ENCODE results near the gene WDR1.

The WDR1 gene

DNA sequence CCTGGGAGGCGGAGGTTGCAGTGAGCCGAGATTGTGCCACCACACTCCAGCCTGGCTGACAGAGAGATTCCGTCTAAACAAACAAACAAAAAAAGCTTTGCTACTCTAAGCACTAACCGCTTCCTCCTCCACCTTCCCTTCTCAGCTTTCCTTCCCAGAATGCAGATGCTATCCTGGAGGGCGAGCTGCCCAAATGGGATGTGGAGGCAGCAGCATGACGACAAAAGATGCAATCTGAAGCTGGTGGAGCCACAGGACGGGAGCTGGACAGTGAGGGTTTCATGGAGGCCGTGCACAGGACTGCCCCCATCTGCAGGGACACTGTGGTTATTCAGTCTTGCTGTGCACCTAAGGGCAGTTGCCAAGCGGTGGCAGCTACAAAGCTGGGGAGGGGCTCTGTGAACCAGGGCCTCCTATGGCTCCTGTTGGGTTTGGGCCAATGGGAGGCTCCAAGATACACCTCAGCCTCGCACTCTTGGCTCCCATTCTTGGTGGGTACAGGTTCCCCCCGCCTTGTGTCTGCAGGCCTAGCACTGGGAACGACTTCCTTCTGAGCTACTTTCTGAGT is 47.4 kb downstream of the WDR1 start:
- no peak for DNase-seq (ENCODE audit: low spot score)

DNA sequence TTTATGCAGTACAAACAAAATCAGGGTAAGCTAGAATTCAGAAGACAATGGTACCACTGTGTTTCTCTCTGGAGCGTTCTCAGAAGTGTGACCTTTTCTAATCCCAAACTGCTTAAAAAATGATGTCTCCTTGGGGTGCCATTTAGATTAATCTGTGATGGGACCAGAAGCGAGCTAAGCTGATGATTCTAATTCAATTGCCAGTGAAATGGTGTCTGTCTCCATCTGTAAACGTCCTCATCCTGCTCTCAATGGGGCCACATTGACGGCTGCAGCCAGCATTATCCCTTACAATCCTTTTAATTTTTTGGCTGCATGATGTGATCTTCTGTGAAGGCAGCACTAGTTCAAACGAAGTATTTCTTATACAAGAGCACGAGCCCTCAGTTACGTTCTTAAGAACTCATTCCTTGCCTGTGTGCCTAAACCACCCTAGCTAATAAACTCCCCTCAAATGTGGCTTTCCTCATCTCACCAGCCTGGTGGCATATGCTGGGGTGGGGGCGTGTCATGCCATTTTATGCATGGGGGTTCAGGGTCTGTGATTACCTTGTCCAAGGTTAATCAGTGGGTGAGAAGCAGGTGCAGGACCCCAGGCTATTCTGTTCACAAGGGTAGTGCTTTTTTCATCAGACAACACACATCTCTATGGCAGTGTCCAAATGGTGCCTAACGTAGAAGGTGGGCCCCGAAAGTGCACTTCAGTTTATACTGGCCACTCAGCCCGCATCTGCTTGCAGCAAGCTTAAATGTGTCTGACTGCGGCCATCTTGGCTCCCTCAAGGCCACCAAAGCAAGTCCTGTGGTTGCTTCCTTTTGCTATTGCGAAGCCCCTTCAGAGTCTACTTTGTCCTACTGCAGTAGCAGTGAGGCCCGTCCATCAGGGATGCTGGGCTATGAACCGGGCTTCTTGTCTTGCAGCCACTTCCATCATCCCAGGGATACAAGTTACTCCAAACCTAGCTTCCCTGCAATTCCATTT is 49.6 kb downstream of the WDR1 start:
- no peak for DNase-seq (ENCODE audit: low spot score)

DNA sequence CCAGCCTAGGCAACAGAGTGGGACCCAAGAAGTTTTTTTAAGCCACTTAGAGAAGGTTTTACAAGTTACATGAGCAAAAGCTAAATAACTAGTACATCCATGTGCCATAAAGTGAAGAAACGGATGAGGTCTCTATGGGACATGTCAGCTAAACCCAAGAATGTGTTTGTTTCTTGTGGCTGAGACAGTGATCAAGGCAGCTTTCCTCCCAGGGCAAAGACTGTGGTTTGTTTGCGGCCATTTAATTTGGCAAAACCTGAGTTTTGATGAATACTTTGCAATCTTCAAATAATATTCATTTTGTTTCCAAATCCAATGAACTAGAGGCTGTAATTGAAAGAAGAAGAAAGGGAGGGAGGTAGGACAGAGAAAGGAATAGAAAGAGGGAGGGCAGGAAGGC is 50.4 kb downstream of the WDR1 start:
- DNase-seq (ENCODE audit: low spot score) = no peak

DNA sequence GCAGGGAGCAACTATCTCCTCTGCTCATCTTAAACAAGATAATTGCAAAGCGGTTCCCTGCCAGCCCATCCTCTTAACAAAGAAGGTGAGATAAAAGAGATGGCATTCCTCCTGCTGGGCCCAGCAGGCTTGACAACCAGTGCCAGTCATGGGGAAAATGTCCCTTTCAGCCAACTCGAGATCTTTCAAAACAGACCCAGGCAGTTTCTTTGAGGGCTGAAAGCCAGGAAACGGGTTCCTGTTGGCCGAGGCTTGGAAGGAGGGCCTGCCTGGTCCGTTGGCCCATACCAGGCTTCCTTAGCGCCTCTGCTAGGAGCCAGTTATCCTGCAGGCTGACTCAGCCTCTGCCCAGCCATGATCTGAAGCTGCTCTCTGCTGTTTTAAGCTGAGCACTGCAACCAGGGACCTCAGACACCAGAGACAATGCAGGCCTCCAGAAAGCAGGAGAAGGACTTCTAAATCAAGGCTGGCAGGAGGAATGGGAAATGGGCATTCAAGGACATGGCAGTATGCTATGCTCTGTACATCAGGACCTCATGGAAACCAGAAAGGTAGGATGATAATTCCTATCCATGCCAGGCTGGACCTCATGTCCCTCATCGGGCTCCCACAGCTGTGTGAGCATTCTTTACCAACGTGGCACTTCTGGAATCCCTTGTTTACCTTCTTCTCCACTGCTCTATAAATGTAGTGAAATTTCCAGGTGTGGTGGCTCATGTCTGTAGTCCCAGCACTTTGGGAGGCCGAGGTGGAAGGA is 52.9 kb downstream of the WDR1 start:
- no peak for DNase-seq (ENCODE audit: low spot score)

DNA sequence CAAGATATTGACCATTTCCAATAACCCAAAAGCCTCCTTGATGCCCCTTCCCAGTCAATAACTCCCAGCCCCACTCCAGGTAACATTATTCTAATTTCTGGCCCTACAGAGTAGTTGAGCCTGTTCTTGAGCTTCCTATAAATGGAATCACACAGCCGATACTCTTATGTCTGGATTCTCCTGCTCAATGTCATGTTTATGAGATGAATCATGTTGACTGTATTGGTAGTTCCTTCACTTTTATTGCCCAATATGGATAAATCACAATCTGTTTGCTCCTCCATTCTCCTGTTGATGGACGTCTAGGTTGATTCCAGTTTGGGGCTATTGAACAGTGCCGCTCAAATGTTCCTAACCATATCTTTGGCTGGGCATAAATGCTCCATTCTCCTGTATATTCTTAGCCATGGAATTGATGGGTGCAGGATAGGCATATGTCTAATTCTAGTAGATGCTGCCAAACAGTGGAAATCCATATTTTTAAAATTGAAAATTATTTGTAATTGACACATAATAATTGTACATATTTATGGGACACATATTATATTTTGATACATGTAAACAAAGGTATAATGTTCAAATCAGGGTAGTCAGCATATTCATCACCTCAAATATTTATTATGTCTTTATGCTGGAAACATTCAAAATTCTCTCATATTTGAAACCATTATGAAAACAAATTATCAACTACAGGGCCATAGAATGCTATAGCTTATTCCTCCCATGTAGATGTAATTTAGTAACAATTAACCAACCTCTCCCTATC is 54.8 kb downstream of the WDR1 start:
- no peak for DNase-seq (ENCODE audit: low spot score)

DNA sequence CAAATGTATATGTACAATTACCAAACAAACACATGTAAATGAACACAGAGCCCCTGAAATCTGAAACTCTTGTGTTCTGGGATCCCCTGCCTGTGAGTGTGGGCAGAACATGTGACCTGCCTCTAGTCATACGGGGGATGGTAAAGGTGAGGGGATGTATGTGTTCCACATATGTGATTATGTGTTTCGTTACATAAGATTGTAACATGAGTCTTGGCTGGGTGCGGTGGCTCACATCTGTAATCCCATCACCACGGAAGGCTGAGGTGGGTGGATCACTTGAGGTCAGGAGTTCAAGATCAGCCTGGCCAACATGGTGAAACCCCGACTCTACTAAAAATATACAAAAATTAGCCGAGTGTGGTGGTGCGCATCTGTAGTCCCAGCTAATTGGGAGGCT is 58.2 kb downstream of the WDR1 start:
- DNase-seq (ENCODE audit: low spot score) = no peak

DNA sequence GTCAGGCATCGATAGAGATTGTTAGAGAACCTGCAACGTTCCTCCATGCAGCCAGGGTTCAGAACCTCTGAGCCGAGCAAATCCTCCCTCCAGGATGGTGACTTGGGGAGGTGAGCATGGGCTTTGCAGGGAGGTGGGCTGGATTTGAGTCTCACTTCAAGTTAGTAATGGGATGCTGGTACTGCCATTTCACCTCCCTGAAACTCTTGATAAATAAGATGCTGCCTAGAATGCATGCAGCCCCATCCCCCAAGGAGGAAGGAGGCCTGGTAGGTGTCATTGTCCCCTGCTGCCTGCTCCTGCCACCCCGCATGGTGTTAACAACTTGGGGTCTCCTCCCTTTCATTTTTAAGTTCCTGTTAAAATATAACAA is 59.6 kb downstream of the WDR1 start:
- no peak for DNase-seq (ENCODE audit: low spot score)

DNA sequence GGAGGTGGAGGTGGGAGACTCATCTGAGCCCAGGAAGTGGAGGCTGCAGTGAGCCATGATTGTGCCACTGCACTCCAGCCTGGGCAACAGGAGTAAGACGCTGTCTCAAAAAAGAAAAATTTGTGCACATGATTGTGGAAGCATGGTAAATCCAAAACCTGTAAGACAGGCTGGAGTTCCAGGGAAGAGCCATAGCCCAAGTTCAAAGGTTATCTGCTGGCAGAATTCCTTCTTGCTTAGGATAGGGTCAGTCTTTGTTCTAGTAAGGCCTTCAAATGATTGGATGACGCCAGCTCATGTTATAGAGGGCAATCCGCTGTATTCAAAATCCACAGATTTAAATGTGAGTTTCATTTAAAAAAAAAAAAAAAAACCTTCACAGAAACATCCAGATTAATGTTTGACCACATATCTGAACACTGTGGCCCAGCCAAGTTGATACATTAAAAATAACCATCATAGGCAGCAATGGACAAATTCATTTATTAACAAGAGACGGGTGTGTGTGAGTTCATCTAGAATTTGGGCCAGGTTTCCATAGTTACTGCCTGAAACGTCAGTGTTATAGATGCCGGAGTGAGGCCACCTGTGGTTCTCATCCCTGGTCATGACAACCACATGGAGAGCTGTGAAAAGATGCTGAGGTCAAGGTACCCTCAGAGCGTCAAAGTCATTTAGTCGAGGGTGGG is 60.1 kb downstream of the WDR1 start:
- DNase-seq (ENCODE audit: low spot score) = no peak

DNA sequence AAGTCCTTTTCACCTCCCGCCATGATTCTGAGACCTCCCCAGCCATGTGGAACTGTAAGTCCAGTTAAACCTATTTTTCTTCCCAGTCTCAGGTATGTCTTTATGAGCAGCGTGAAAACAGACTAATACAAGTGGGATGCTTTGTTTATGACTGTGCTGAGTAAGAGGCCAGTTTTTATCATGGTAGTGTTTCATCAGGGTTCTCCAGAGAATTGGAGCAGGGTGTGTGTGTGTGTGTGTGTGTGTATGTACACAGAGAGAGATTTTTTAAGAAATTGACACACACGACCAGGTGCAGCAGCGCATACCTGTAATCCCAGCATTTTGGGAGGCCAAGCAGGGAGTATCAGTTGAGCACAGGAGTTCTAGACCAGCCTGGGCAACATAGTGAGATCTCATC is 60.7 kb downstream of the WDR1 start:
- no peak for DNase-seq (ENCODE audit: low spot score)

DNA sequence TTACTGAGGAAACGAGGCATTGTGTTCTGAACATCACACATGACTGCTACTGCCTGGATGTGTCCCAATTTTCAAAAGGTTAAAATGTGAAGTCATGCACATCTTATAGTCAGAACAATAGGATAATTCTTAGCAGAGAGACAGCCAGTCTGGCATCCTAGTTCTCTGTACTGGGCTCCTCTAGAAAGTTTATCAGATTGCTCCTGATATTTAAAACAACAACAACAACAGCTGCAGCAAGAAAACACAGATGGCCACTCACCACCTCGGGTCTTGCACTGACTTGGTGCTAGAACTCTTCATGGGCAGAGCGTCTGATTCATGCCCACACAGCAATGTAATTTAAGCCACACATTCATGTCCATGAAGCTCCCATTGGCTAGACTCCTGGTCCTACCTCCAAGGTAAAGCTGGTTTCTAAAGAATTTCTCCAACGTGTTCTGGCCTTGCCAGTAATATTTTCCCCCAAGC is 62.0 kb downstream of the WDR1 start:
- no peak for DNase-seq (ENCODE audit: low spot score)

DNA sequence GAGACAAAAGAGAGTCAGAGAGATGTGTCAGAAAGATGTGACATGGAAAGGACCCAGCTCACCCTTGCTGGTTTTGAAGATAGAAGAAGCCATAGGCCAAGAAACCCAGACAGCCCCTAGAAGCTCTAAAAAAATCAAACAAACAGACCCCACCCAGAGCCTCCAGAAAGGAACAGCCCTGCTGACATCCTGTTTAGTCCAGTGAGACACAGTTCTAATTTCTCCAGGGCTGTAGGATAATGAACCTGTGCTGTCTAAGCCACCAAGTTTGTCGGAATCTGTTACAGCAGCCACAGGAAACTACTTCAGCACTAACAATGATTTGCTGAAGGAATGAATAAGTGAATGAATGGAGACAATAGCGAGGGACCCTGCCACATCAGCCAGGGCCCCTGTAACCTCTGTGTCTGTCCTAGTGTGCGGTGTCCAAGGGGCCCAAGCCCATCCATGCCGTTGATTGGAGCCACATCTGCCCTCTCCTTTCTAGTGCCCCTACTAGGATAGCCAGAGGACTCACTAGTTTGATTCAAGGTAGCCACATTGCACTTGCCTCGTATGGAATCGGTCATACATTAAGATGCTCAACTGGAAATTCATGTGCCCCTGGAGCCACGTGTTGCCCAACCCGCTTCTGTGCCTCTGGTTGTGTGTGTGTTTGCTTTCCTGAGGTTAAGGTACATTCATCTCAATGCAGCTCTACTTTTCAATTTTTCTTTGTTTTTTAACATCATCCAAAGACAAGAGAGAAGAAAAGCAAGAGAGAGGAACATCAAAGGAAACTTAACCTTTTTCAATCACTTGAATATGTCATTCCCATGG is 62.8 kb downstream of the WDR1 start:
- no peak for DNase-seq (ENCODE audit: low spot score)

DNA sequence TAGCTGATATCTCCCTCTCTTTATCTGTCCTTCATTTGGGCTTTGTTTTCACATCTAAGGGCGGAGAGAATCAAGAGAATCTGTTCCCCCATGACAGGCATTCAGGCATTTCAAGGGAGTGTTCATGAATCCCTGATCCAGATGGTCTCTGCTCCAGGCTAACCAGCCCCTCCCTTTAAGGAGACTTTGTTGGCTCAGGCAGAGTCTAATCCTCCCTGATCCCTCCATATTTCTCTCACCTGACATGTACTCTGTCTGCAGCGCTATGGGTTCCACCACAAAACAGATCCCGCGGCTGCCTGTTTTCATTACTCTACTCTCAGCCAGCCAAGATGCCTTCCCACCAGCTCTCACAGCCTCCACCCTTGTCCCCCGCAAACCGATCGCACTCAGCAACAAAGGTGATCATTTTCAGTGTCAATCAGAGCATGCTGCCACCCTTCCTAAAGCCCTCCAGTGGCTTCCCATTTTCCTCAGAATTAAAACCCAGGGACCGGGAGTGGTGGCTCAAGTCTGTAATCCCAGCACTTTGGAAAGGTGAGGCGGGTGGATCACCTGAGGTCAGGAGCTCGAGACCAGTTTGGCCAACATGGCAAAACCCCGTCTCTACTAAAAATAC is 65.0 kb downstream of the WDR1 start:
- no peak for DNase-seq (ENCODE audit: low spot score)

DNA sequence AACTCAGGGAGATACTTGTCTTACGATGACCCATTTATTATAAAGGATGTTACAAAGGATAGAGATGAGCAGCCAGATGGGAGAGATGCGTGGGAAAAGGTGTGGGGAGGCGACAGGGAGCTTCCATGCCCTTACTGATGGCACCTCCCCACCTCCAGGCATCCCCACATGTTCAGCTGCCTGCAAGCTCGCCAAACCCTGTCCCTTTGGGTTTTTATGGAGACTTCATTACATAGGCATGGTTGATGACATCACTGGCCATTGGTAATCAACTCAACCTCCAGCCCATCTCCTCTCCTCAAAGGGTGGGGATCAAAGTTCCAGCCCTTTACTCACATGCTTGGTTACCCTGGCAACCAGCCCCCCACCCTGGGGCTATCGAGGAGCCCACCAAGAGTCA is 65.9 kb downstream of the WDR1 start:
- no peak for DNase-seq (ENCODE audit: low spot score)

DNA sequence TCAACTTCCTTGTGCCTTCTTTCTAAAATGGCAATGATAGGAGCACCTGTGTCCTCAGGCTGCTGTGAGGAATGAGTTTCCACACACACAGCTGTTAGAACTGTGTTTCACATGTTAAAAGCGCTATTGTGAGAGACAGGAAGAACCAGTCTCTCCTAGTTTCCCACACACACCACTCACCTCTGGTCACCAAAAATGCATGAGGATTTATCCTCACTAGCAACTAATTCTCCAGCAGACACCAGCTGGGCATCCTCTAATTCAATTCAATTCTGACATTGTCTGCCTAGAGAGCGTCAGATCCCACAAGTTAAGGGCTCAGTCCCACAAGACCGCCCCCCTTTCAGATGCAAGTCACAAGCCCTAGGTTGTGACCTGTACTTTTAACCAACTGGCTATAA is 66.3 kb downstream of the WDR1 start:
- DNase-seq (ENCODE audit: low spot score) = no peak

DNA sequence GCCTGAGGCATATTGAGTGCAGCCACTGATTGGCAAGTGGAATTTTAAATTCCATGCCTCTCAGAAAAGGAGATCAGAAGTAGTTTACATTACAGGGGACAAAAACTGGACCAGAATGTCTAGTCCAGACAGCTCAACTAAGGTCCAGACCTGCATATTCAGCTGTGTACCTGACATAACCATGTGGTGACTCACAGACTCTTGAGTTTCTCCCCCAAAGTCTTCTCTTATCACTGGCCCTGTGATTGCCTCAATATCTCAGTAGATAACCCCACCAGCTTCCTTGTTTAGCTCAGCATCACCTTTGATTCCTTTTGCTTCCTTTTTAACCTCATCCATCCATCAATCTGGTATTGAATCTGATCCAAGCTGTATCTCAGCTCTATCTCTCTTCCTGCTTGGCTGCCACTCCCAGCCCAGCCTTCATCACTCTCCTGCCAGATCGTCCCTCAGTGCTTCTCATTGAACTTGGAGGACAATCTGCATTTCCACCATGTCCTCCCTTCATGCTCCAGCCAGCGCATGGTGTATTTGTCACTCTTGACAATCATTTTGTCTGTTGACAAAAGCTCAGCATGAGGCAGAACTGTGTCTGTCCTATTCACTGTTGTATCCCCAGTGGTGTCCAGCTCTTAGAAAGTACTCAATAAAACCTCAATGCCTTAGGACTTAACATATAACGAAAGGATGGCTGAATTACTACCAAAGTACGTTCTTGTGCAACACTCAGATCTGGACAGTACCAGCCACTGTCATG is 67.5 kb downstream of the WDR1 start:
- no peak for DNase-seq (ENCODE audit: low spot score)

DNA sequence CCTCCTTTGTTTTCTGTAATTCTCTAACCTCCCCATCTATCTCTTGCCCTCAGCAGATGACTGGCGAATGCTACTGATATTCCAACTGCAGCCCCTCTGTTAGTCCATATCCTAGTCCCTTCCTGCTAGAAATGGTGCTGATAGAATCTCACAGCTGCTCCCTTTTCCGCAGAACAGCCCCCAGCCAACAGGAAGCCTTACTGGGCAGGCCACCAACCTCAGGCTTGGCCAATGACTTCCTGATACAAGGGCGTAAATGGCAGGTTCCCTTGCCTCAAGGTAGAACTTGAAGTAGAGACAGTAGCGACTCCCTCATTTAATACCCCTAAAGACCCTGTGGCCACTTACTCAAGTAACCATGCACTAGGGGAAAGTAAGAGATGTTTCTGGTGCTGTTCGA is 68.6 kb downstream of the WDR1 start:
- DNase-seq (ENCODE audit: low spot score) = no peak

DNA sequence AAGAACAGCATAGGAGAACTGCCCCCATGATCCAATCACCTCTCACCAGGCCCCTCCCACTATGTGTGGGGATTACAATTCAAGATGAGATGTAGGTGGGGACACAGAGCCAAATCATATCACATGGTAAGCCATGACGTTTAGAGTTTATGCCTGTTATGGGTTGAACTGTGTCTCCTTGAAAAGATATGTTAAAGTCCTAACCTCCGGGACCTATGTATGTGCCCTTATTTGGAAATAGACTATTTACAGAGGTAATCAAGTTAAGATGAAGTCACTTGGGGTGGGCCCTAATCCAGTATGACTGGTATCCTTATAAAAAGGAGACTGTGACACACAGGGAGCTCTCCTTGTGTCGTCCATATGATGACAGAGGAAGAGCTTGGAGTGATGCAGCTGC is 70.1 kb downstream of the WDR1 start:
- DNase-seq (ENCODE audit: low spot score) = no peak

DNA sequence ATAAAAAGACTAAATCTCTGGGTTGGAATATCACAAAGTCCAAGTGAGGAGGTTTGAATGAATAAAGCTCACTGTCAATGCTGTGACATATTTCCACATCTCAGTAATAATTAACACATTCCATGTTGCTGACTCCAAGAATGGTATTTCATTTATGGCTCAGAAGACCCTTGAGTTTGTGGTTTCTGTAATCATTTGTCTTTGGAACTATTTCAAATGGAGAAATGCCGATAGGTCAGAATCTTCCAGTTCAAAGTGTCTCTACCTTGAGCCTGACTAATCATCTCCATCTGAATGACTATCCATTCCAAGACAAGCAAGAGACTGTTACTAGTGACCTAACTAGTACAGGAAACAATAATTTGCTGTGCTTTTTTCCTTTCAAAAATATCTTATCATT is 71.1 kb downstream of the WDR1 start:
- DNase-seq (ENCODE audit: low spot score) = no peak

DNA sequence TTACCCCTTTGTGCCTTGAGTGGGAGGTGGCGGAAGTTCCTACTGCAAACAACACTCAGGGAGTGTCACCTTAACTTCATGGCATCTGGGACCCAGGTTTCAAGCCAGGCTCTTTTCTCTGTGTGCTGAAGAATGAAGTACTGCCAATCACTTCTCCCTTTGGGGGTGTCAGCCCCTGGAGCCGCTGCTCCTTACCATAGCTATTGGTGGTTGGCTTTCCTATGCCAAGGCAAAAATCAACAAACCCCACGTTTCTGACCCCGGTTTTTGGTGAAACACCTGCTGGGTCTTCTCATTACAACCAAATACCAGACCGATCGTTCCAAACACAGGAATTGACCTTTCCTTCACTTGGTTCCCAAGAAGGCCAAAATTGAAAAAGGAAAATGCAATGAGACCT is 75.6 kb downstream of the WDR1 start:
- no peak for DNase-seq (ENCODE audit: low spot score)

Data from CD4-positive, alpha-beta T cell treated with Interleukin-6 at 100 ng/mL for 8 hours (primary cell).